Right hindlimb (tissue), 1 donor: ENCODE results near the gene SYNJ1.

ENCODE experiments used
- DNase-seq: peaks from one replicate; pipeline ENCODE4 v3.0.0-alpha.2; 2018

SYNJ1 gene

DNA sequence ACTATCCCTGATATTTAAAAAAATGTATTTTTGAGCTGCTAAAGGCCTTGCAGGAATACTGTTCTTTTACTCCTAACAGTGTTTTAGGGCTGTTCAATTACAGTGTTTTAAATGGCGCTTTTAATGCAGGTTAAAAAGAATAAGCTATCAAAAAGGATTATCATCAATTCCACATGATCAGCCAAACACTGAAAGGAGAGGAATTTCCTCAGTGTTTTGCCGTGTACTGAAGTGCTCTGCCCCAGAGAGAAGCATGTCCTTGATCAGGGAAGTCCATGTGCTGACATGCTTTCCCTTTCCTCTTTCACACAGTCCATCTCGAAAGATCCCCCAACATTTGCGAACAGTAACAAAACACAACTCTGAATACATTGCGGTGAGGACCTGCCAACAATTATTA, 119.0 kb downstream of the SYNJ1 start:
- DNase-seq = no peak

DNA sequence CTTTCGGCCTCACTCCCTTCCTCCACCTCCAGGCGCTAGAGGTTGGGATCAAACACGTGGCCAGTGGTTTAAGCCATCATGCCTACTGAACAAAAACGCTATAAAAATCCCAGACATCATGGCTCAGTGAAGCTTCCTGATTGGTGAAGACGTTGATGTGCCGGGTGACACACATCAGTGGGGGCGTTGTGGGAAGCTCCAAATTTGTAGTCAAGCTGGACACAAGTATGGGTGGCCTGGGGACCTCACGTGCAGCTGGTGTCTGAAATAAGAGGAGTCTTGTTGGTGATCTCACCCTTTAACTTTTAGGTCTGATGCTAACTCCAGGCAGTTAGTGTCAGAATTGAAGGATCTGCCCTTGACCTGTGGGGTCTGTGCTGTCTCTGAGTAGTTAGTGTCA, 122.3 kb downstream of the SYNJ1 start:
- DNase-seq = no peak

DNA sequence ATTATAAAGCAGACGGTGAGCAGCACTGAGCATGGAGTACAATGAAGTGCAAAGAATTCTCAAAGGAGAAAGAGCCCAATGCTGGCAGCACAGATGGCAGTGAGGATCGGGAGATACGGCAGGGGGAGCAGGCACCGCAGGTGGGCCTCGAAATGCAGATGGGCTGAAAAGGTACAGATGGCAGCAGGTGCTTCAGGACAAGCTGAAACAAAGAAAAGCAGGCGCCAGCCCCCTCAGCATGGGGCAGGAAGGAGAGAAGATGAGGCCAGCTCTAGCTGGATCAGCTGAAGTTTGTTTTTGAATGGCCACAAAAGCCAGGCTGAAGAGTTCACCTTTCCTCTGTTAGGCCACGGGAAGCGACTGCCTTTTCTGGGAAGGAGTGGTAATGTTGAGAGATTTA, 123.3 kb downstream of the SYNJ1 start:
- DNase-seq = no peak

DNA sequence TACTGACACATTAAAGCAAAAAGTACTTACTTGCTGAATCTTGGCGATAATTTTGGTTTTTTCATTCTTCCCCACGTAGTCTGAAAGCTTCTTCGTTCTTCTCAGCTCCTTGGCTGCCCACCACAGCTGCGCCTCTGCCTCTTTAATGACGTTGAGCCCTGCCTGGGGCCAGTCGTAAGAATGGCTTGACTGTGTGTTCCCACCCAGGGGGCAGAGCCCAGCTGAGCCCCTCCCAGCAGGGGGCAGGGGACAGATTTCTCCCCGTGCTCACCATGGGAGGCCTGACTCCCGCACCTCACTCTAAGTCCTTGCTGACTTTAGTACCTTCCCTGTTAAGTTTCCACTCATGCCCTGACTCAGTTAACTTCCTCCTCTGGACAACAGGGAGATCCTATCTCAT, 124.7 kb downstream of the SYNJ1 start:
- DNase-seq = no peak

DNA sequence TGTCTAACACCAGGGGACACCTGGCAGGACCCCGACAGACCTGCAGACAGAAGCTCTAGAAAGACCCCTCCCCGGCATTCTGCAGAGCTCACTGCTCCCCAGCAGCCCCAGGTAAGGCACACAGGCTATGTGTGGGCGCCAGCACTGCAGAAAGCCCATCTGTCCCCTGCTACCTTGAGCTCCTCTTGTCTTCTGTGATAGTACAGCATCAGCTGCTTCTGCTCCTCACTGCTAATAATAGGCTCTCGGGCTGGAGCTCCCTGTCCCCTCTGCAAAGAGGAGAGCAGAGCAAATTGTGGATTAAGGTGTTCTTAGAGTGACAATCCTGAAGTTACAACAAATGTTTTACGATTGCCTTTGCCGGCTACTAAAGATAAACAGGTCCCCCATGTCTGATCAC, 125.7 kb downstream of the SYNJ1 start:
- no peak for DNase-seq

DNA sequence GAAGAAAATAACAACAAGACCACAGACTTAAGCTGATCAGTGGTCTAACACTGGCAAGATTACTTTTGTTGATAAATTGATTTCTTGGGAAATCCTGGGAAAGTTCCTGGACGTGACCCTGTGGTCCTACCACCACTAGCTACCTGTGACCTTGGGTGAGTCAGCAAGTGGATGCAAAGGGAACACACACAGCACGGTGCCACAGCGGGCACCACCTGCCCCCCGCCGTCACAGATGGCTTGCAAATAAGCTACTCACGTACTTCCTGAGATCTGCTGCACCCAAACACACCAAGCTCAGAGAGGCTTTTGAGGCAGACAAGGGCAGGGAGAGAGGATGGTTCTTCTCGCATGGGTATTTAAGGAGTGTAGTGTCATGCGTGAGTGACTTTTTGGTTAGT, 128.3 kb downstream of the SYNJ1 start:
- DNase-seq = no peak

DNA sequence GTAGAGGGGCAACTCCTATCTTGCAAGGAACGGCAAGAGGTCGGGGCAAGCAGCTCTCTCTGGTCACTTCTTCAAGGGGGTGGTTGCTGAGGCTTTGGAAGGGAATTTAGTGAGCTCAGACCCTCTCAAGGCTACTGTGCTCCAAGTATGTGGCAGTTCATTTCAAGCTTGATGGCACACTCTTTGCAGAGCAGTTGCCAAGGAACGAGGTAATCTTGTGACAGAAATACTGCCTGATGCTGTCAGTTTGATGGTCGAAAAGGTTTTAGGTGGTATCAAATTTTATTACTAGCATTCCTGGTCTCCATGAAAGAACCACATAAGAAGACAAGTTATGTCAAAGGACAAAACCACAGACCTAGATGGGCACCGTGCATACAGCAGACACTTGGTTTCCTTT, 128.7 kb downstream of the SYNJ1 start:
- no peak for DNase-seq

DNA sequence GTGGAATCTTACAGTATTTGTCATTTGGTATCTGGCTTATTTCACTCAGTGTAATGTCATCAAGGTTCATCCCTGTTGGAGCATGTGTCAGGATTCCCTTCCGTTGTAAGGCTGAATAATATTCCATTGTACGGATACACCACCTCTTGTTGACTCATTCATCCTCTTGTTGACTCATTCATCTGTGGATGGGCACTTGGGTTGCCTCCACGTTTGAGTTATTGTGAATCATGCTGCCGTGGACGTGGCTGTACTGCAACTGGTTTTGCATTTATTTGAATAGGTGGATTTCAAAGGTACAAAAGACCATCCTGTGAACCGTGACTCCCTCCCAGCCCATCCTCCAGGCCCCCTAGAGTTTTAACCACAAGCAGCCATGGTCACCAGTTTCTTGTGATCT, 130.6 kb downstream of the SYNJ1 start:
- no peak for DNase-seq

DNA sequence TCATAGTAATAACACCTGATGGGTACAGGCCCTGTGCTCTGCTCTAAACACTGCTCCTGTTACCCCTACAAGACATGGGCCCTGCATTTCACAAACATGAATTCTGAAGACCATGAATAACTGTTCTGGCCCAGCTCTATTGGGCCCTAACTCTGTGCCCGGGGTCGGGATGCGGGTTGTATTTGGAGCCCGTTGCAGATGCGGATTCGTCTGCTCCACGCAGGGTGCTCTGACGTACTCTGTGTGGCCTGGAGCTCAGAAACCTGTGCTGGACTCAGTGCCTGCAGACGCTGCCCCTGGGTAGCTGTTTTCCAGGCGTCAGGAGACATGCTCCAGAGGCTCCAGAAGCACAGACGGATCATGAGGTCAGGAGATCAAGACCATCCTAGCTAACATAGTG, 132.4 kb downstream of the SYNJ1 start:
- no peak for DNase-seq

DNA sequence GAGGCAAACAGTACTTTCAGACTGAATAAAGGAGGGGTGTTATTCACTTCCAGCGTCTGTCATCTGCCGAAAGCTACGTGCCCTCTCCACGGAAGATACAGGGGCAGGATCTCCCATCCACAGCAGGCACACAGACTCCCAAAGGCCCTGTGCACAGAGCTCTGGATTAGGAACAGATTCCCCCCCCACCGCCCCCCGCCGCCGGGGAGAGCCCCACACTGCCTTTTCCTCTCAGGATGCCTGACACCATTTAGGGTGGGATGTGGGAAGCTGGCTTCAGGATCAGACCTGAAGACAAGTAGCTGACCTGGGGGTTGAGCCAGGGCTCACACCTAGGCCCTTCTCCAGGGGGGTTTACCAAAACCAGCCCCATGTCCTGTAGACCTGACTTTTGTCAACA, 134.1 kb downstream of the SYNJ1 start:
- DNase-seq = no peak

DNA sequence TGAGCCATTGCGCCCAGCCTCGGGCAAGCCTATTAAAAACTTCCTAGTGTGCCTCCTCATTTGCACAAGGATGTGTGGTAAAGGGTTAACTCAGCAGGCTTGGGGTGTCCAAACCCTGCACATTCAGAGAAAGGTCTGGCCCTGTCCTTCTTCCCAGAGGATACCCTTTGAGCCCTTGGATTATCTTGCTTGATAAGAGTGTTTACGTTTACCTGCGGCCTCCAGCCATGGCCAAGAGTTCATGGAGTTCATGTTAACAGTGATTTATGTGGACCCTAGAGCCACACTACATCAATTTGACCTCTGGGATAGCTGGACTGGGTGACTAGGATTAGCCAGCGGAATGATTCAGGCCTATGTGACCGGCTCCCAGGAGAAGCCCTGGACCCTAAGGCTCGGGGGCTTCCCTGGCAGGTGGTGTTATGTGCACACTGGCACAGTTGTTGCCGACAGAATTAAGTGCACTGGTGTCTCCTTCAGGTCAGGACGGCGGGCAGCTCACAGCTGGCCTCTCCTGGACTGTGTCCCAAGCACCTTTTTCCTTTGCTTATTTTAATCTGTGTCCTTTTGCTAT, 134.8 kb downstream of the SYNJ1 start:
- DNase-seq = no peak

DNA sequence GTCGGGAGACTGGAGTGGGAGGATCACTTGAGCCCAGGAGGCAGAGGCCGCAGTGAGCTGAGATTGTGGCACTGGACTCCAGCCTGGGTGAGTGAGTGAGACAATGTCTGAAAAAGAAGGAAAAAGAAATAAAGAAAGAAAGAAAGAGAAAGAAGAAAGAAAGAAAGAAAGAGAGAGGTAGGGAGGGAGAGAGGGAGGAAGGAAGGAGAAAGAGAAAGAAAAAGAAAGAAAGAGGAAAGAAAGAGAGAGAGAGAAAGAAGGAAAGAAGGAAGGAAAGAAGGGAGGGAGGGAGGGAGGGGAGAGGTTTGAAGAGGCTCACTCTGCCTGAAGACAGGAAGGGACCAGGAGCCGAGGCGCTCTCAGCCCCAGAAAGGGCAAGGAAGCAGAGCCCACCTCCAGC, 137.7 kb downstream of the SYNJ1 start:
- no peak for DNase-seq

DNA sequence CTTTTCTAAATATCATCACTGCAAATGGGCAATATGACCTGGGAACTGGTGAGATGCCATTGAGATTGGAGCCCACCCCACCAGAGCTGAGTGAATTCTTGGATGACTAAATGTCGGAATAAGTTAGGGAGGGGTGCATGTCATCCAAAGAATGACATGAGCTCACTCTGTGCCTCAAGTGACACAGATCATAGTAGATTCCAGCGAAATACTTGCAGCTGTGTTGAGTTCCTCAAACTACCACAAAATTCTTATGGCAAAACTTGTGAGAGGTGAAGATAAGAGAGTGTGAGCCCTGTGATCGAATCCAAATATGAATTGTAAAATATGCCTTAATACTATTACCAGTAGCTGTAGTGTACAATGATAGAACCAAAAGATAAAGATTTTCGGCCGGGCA, 140.2 kb downstream of the SYNJ1 start:
- no peak for DNase-seq

DNA sequence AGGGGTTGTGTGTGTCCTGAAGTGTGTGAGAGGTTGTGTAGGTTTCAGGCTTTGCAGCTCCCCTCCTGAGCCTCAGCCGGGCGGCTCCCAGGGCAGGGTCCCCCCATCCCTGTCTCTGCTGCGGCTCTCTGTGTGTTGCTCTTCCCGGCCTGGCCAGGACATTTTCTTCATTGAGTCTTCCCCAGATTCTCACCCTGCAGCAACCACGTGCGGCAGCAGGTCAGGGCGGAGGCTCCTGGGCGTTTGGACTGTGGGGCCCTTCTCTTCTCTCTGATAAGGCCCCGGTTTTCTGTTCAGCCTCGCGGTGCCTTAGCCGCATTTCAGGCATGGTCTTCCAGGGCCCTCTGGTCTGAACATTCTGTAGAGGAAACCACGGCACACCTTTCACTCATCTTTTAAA, 140.7 kb downstream of the SYNJ1 start:
- DNase-seq = no peak

DNA sequence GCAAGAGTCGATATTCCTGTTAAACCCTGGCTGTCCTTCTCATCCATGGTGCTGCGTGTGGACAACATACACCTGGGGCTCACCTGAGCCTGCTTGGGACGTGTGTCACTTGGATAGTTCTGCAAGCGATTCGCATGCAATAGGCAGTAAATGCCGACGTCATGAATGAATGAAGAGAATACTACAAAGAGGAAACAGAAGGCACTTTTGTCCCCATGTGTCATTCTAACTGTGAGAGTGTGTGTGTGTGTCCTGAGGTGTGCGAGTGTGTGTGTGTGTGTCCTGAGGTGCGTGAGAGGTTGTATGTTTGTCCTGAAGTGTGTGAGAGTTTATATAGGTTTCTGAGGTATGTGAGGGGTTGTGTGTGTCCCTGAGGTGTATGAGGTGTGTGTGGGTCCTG, 141.8 kb downstream of the SYNJ1 start:
- DNase-seq = no peak

DNA sequence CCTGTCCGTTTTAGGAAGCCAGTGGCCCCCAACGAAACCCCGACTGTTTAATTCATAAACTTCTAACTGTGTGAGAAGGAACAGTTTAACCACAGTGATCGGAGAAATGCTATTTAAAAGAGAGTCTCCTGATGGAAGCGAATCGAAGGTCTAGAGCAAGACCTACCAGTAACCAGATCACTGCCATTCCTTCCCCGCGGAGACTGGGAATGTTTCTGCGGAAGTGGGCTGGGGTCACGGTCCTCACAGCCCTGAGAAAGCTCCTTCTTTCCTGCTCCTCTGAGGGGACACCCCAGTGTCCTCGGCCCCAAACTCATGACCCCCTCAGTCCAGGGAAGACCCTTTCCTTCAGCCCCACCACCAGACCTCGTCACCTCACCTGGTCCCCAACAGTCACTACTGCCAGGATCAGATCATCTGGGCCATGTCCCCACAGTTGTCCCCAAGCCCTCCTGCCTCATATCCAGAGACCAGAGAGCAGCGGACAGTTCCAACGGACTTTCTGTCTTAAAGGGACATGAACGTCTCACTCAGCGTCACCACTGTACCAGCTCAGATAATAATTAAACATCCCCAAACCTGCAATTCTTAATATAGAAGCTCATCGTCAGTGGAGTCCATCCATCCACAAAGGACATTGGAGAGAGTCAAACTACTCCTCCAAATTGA, 142.6 kb downstream of the SYNJ1 start, which contains the start of gene TCP10L:
Gene TCP10L, minus strand, starts transcription at position 482 of the 669 bp plus-strand sequence. CDS start 1,219 bp downstream, outside the sequence.
- no peak for DNase-seq

DNA sequence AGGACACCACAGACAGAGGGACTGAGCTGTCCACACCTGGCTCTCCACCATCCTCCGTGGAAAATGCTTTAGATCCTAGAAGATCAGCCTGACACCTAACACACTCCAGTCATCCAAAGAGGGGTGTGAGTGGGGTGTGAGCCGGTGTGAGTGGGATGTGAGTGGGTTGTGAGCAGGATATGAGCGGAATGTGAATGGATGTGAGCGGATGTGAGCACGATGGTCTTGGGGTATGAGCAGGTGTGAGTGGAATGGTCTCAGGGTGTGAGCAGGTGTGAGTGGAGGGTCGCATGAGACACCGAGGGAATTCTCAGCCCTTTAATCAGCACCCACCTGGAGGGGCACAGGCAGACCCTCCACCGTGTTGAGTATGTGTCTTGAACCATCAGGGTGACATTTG, 143.3 kb downstream of the SYNJ1 start:
- no peak for DNase-seq

DNA sequence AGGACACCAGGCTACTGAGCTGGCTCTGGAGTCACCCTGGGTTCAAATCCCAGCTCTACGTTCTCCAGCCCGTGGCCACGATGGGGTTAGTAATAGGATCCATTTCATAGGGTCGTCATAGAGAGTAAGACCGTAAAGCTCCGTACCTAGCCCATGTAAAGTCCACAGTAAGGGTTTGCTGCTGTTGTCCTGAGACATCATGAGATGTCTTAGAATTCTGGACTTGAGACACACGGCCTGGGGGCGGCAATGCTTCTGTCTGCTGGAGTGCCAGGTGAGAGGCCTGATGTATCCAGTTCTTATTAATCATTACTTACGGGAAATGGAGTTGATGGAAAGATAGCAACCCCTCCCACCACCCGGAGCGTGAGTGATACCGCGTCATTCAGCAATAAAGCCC, 146.1 kb downstream of the SYNJ1 start:
- no peak for DNase-seq

DNA sequence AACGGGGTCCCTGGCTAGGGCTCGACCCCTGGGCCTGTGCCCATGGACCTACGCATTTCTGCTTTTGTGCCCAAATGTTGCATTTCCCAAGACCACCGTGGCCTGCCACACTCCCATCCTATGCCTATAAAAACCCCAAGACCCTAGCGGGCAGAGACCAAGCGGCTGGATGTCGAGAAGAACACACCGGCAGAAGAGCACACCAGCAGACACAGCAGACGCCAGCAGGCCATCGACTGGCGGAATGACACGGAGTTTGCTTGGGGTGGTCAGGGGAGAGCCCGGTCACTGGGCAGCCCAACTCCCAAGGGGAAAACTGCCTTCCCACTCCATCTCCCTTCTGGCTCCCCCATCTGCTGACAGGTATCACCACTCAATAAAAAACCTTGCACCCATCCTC, 146.9 kb downstream of the SYNJ1 start:
- no peak for DNase-seq
